HEK293T (cell line): ENCODE data around the gene SLAMF1.

ENCODE experiments used
- CTCF ChIA-PET: fragments of 350-600 bp; formaldehyde crosslinking; extraction: SDS; loops from one replicate; lab custom pipeline; 2021; ENCODE audit warnings: antibody characterized with exemption, inconsistent platforms; lab: Yijun Ruan, JAX
- POLR2A ChIA-PET: fragments of 350-600 bp; formaldehyde crosslinking; extraction: SDS; loops from one replicate; lab custom pipeline; 2020; ENCODE audit warnings: antibody characterized with exemption, inconsistent platforms; lab: Yijun Ruan, JAX
- DNase-seq: peaks from one replicate; pipeline ENCODE4 v3.0.0; 2012; ENCODE audit warnings: mixed read lengths; ENCODE audit errors: extremely low spot score
- ARNT ChIP-seq: fragments of 450-650 bp; IDR thresholded peaks from 2 replicates; pipeline ENCODE4 v1.6.1; 2017; ENCODE audit warnings: mild to moderate bottlenecking
- BHLHE40 ChIP-seq: fragments of 450-650 bp; IDR thresholded peaks from 2 replicates; pipeline ENCODE4 v1.6.1; 2016; ENCODE audit warnings: mild to moderate bottlenecking, moderate library complexity, borderline replicate concordance
- CTBP1 ChIP-seq: fragments of 450-650 bp; IDR thresholded peaks from 2 replicates; pipeline ENCODE4 v1.6.1; 2016; ENCODE audit warnings: borderline replicate concordance
- ELF4 ChIP-seq: fragments of 450-650 bp; IDR thresholded peaks from 2 replicates; pipeline ENCODE4 v1.6.1; 2017; ENCODE audit warnings: antibody characterized with exemption
- FOXA1 ChIP-seq: fragments of 450-650 bp; IDR thresholded peaks from 2 replicates; pipeline ENCODE4 v1.6.1; 2016; ENCODE audit warnings: mild to moderate bottlenecking
- FOXK2 ChIP-seq: fragments of 450-650 bp; IDR thresholded peaks from 2 replicates; pipeline ENCODE4 v1.6.1; 2016; ENCODE audit warnings: mild to moderate bottlenecking
- FOXM1 ChIP-seq: fragments of 450-650 bp; IDR thresholded peaks from 2 replicates; pipeline ENCODE4 v1.6.1; 2017; ENCODE audit warnings: mild to moderate bottlenecking, borderline replicate concordance
- HDGF ChIP-seq: fragments of 450-650 bp; IDR thresholded peaks from 2 replicates; pipeline ENCODE4 v1.6.1; 2017; ENCODE audit warnings: antibody characterized with exemption, borderline replicate concordance
- L3MBTL2 ChIP-seq: fragments of 450-650 bp; conservative IDR thresholded peaks from 2 replicates; pipeline ENCODE4 v1.6.1; 2016; ENCODE audit warnings: mild to moderate bottlenecking
- LEF1 ChIP-seq: fragments of 450-650 bp; IDR thresholded peaks from 2 replicates; pipeline ENCODE4 v1.6.1; 2017; ENCODE audit warnings: mild to moderate bottlenecking, borderline replicate concordance
- NFRKB ChIP-seq: fragments of 450-650 bp; IDR thresholded peaks from 2 replicates; pipeline ENCODE4 v1.6.1; 2016; ENCODE audit warnings: mild to moderate bottlenecking, moderate library complexity
- SP1 ChIP-seq: fragments of 450-650 bp; IDR thresholded peaks from 2 replicates; pipeline ENCODE4 v1.6.1; 2017
- SUZ12 ChIP-seq: fragments of 450-650 bp; IDR thresholded peaks from 2 replicates; pipeline ENCODE4 v1.6.1; 2016; ENCODE audit warnings: mild to moderate bottlenecking
- TARDBP ChIP-seq: fragments of 450-650 bp; IDR thresholded peaks from 2 replicates; pipeline ENCODE4 v1.6.1; 2016
- ZNF384 ChIP-seq: fragments of 450-650 bp; IDR thresholded peaks from 2 replicates; pipeline ENCODE4 v1.6.1; 2016
- TF ChIP-seq, protein P1 (sequence below): fragments of 450-650 bp; IDR thresholded peaks from 2 replicates; pipeline ENCODE4 v1.6.1; 2016

SLAMF1 gene

GRCh38 chr1:160637821-160638539 lies 8.9 kb downstream of the SLAMF1 start:
- TF ChIP-seq SP1 (no peak), NFRKB (no peak), HDGF (no peak), TARDBP (no peak), FOXM1 (no peak), L3MBTL2 (no peak), ELF4 (no peak), CTBP1 (no peak), LEF1 (no peak)
- TF ChIP-seq, protein P1, sequence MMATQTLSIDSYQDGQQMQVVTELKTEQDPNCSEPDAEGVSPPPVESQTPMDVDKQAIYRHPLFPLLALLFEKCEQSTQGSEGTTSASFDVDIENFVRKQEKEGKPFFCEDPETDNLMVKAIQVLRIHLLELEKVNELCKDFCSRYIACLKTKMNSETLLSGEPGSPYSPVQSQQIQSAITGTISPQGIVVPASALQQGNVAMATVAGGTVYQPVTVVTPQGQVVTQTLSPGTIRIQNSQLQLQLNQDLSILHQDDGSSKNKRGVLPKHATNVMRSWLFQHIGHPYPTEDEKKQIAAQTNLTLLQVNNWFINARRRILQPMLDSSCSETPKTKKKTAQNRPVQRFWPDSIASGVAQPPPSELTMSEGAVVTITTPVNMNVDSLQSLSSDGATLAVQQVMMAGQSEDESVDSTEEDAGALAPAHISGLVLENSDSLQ = no peak
- ChIA-PET CTCF (no interaction called here), POLR2A (no interaction called here)
- no peak for DNase-seq

- ChIA-PET POLR2A (no interaction called here), CTCF (no interaction called here)
- TF ChIP-seq ZNF384 (no peak), HDGF (no peak), SUZ12 (no peak), FOXK2 (no peak), ELF4 (no peak), BHLHE40 (no peak), FOXM1 (no peak), FOXA1 (no peak), ARNT (no peak)
- TF ChIP-seq, protein P1 = no peak
Measured at GRCh38 chr1:160637065-160637464, 9.8 kb downstream of the SLAMF1 start.

GRCh38 chr1:160636547-160636946 lies 10.3 kb downstream of the SLAMF1 start:
- ChIA-PET CTCF (no interaction called here), POLR2A (no interaction called here)
- DNase-seq = no peak
- TF ChIP-seq, protein P1 = no peak
- TF ChIP-seq FOXK2 (no peak), BHLHE40 (no peak), HDGF (no peak)

More at GRCh38 chr1:160637065-160637464, 9.8 kb downstream of the SLAMF1 start:
- DNase-seq = no peak

DNA sequence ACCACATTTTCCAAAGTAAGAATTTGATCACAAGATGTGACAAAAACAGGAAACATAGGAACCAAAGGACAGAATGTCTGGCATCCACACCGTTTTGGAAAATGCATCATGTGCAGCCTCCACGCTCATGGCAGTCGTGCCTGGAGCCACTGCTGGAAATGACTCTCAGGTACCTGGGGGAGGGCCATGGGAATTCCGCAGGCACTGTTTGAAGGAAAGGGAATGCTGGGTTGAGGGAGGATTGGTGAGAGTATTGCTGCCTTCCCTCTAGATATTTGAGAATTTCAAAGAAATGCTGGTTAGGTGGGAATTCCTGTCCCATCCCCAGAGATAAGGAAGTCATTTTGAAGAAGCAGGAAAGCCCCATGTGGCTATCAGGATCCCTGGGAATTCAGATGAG lies 10.8 kb downstream of the SLAMF1 start:
- no peak for DNase-seq
- ChIA-PET CTCF (no interaction called here), POLR2A (no interaction called here)
- TF ChIP-seq CTBP1 (no peak), SP1 (no peak), ELF4 (no peak), SUZ12 (no peak), FOXM1 (no peak), FOXA1 (no peak), NFRKB (no peak)
- TF ChIP-seq, protein P1 = no peak

GRCh38 chr1:160634543-160635491 lies 12.0 kb downstream of the SLAMF1 start:
- DNase-seq = no peak
- ChIA-PET CTCF (no interaction called here), POLR2A (no interaction called here)

More at GRCh38 chr1:160634543-160635491, 12.0 kb downstream of the SLAMF1 start:
- TF ChIP-seq CTBP1 (no peak), ARNT (no peak), L3MBTL2 (no peak), NFRKB (no peak), HDGF (no peak), FOXA1 (no peak)
- TF ChIP-seq, protein P1 = no peak
